ENCODE measurements around the gene CREBBP.

Gene CREBBP

GRCh38 chr16:3854750-3855541, 25.6 kb downstream of the CREBBP start:
- H3K27ac ChIP-seq = no peak overlapping the region
- TF ChIP-seq CTCF (IDR thresholded peaks at IDR 0.05) = no peak
- TF ChIP-seq ZFX (IDR thresholded peaks at IDR 0.05; ENCODE audit: borderline replicate concordance) = no peak

- H3K27ac ChIP-seq = no peak overlapping the region
These were observed 30.0 kb downstream of the CREBBP start for GRCh38 chr16:3850544-3850899.

GRCh38 chr16:3849751-3850543, 30.6 kb downstream of the CREBBP start:
- TF ChIP-seq CTCF (IDR thresholded peaks at IDR 0.05) = no peak
- TF ChIP-seq ZFX (IDR thresholded peaks at IDR 0.05; ENCODE audit: borderline replicate concordance) = no peak
- H3K27ac ChIP-seq = no peak overlapping the region

More at GRCh38 chr16:3850544-3850899, 30.0 kb downstream of the CREBBP start:
- TF ChIP-seq ZFX (IDR thresholded peaks at IDR 0.05; ENCODE audit: borderline replicate concordance) (no peak), CTCF (IDR thresholded peaks at IDR 0.05) (no peak)

- no peak for TF ChIP-seq CTCF (IDR thresholded peaks at IDR 0.05)
- no peak for TF ChIP-seq ZFX (IDR thresholded peaks at IDR 0.05; ENCODE audit: borderline replicate concordance)
- H3K27ac ChIP-seq = peak overlapping the region; percentile 25; the same call in 1 of the 2 replicates
These were observed 33.9 kb downstream of the CREBBP start for GRCh38 chr16:3846595-3847091.

- no peak for TF ChIP-seq CTCF (IDR thresholded peaks at IDR 0.05)
- TF ChIP-seq ZFX (IDR thresholded peaks at IDR 0.05; ENCODE audit: borderline replicate concordance) = no peak
- H3K27ac ChIP-seq = no peak overlapping the region
These were observed 34.4 kb downstream of the CREBBP start for GRCh38 chr16:3846087-3846486.

GRCh38 chr16:3842994-3843393, 37.5 kb downstream of the CREBBP start:
- no peak for TF ChIP-seq ZFX (IDR thresholded peaks at IDR 0.05; ENCODE audit: borderline replicate concordance)
- TF ChIP-seq CTCF (IDR thresholded peaks at IDR 0.05) = no peak
- H3K27ac ChIP-seq = no peak overlapping the region
